Activated naive CD8-positive, alpha-beta T cell treated with anti-CD3 and anti-CD28 coated beads for 36 hours (primary cell): ENCODE data around the gene FGF18. TPM values are rescaled to one million over a fixed set of nuclear protein-coding genes. Genes with fewer than 3 reads are reported as not detected.

Experiments used
- DNase-seq: peaks from one replicate; pipeline ENCODE4 v3.0.0; 2021
- H3K27ac Mint-ChIP-seq: one replicate; pipeline ENCODE4 v1.8.0; 2022; ENCODE audit warnings: mild to moderate bottlenecking, moderate library complexity, mixed read lengths
- H3K27me3 Mint-ChIP-seq: one replicate; pipeline ENCODE4 v1.8.0; 2022; ENCODE audit warnings: mild to moderate bottlenecking, mixed read lengths
- H3K36me3 Mint-ChIP-seq: one replicate; pipeline ENCODE4 v1.8.0; 2021; ENCODE audit warnings: mild to moderate bottlenecking, mixed read lengths
- H3K4me1 Mint-ChIP-seq: one replicate; pipeline ENCODE4 v1.8.0; 2021; ENCODE audit warnings: mixed read lengths
- H3K4me3 Mint-ChIP-seq: one replicate; pipeline ENCODE4 v1.8.0; 2022; ENCODE audit warnings: mild to moderate bottlenecking, moderate library complexity, mixed read lengths
- H3K9me3 Mint-ChIP-seq: one replicate; pipeline ENCODE4 v1.8.0; 2022; ENCODE audit warnings: mixed read lengths
- total RNA-seq, 2 experiments: library from RNA; stranded (reverse); gene quantifications; one replicate each; pipeline ENCODE4 v1.2.3, GENCODE V29; 2021

FGF18 gene
- total RNA-seq, 2 experiments from 2014 or later: 0.21 to 0.28 TPM

DNA sequence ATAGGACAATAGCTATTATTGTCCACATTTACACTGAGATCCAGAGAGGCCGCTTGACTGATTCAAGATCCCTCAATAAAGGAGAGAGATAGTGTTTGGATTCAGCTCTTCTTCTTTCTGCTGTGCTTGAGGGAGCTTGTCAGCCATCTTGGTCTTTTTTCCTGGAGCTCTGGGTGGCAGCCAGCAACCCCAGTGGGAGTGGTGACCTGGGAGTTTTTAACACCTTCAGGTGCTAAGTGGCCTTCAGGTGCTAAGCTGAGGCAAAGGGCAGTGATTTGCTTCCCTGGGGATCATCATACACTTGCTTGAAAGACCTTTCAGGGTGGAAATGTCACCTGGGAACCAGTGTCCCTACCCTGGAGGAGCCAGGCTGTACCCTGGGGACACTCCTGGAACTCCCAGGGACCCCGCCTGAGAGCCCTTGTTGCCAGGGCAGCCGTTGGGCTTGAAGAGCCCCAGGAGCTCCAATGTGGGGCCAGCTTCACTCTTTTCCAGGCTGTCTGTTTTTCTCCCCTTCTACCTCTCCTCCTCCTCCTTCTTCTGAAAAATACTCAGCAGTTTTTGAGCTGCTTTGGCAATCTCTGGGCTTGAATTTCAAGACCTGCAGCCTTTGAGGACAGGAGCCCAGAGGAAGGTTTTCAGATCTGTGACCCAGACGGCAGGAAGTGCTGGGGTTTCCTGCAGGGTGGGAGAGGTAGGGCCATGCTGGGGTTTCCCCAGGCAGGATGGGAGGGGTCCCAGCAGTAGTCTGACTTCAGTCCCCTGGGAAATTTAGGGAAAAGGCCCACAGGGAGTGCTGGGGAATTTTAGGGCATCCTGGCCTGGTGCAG is 59.7 kb downstream of the FGF18 start:
- Mint-ChIP-seq H3K4me1 (peaks cover 12% of the 10 kb centered on the region), H3K27me3 (peaks cover 7% of the 10 kb centered on the region), H3K36me3 (no peaks in the 10 kb centered on the region), H3K9me3 (no peaks in the 10 kb centered on the region), H3K27ac (no peak overlapping the region), H3K4me3 (no peak overlapping the region)
- no peak for DNase-seq

DNA sequence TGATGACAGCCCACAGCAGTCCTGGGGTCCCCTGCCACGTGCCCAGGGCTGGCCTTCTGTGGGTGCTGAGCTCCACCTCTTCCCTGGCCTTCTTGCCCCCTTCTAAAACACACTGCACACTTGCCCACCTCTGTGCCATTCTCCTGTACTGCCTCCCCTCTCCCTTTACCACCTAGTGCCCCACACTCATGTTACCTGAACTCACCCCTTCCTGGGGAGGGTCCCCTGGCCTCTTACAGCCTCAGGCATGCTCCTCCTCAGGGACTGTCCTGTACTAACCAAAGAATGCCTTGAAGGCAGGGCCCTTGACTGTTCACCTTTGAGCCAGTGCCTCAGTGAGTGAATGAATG is 60.3 kb downstream of the FGF18 start:
- no peak overlapping the region for H3K4me3 Mint-ChIP-seq
- H3K4me1 Mint-ChIP-seq: peaks cover 12% of the 10 kb centered on the region
- no peaks in the 10 kb centered on the region for H3K9me3 Mint-ChIP-seq

DNA sequence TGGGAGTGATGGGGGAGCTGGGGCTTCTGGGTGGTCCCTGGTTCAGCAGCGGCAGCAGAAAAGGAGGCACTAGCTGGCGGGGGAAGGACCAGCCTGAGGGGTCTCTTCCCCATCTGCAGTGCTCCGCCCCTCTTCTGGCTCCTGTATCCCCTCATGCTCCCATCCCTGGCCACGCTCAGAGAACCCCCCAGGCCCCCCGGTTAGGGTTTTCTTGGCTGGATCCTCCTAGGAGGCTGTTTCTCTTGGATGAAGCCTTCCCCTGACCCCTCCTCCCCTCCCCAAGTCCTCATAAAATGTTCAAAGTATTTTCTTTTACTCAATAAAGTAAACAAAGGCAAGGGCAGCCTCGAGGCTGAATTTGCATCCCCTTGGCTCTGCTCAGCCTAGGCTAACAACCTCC is 60.8 kb downstream of the FGF18 start:
- no peaks in the 10 kb centered on the region for H3K36me3 Mint-ChIP-seq
- H3K4me1 Mint-ChIP-seq: peaks cover 12% of the 10 kb centered on the region
- peaks cover 14% of the 10 kb centered on the region for H3K27me3 Mint-ChIP-seq
- DNase-seq: no peak
- H3K9me3 Mint-ChIP-seq: no peaks in the 10 kb centered on the region
- no peak overlapping the region for H3K4me3 Mint-ChIP-seq
- no peak overlapping the region for H3K27ac Mint-ChIP-seq

More for the DNA sequence above, 60.3 kb downstream of the FGF18 start:
- Mint-ChIP-seq H3K36me3 (no peaks in the 10 kb centered on the region), H3K27ac (no peak overlapping the region), H3K27me3 (peaks cover 13% of the 10 kb centered on the region)
- DNase-seq: no peak

DNA sequence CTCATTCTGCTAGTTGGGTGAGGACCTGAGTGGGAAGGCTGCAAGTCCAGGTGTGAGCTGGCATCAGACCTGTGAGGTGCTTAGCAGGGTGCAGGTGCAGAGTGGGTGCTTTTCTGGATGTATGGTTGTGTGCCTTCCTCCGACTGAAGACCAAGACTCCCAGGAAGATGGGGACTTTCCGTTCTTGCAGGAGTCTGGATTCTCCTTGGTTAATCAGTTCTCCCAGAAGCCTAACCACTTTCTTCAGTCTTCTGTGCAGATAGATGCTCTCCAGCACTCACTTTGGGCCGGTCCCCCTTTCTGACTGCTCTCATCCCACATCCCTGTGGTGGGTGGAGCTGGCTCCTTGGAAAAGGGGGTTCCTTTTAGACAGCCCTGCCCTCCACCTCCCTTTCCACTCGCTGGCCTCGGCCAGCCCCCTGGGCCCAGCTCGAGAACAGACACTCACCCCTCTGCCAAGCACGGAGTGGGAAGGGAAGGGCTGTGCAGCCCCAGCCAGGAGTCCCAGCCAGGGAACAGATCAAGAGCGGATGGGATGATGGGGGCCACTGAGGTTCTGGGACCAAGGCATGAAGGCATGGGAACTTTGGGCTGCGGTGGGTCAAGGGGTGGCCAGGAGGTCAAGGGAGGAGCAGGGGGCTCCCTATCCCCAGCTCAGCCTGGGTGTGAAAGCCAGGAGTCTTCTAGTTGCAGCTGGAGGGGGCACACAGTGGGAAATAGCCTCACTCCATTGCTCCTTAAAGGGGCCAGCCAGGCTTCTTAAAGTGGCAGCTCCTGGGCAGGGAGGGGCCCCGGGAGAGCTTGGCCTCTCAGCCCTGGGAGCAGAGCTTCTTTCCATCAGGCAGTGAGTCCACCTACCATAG is 62.4 kb downstream of the FGF18 start:
- Mint-ChIP-seq H3K4me3 (no peak overlapping the region), H3K9me3 (no peaks in the 10 kb centered on the region), H3K27ac (no peak overlapping the region), H3K4me1 (peaks cover 12% of the 10 kb centered on the region), H3K27me3 (peaks cover 14% of the 10 kb centered on the region), H3K36me3 (no peaks in the 10 kb centered on the region)
- DNase-seq: no peak

DNA sequence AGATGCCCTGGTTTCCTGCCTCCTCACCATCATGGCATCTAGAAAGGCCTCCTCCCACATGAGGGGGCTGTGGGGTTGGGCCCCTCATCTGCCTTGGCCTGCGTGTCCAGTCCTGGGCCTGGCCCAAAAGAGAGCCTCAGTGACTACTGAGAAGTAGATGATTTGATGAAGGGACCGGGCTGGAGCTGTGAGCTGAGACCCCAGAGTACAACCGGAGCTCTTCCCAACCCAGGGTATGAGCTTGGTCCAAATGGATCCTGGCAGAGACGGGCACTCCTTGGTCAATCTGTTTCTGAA is 62.9 kb downstream of the FGF18 start:
- Mint-ChIP-seq H3K27ac (no peak overlapping the region), H3K27me3 (peaks cover 14% of the 10 kb centered on the region), H3K9me3 (no peaks in the 10 kb centered on the region), H3K4me1 (peaks cover 12% of the 10 kb centered on the region), H3K4me3 (no peak overlapping the region), H3K36me3 (no peaks in the 10 kb centered on the region)
- DNase-seq: no peak

DNA sequence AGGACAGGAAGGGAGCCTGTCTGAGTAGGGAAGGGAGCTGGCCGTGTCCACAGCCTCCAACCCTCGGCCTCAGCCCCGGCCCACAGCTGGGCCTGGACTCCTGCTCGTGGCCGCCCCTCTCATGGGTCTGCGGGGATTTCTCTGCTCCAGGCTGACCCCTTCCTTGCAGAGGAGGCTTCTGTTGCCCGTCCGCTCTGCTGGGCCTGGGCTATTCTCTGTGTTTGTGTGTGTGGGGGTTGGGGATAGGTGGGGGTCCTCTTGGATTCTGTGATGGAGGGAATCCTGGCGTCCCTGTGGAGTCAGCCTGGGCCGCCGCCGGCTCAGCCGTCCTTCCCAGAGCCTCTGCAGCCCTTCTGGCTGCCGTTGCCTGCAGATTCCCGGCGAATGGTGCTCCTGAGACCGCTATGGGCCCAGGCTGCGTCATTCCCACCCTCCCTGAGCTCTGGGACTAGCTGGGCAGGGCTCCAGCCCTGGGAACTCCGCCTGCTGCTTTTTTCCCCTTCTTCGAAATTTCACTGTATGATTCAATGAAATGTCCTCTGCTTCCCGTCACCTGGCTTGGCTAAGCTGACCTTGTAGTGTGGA is 64.2 kb downstream of the FGF18 start:
- Mint-ChIP-seq H3K4me1 (peaks cover 12% of the 10 kb centered on the region), H3K9me3 (no peaks in the 10 kb centered on the region), H3K27me3 (peaks cover 16% of the 10 kb centered on the region), H3K4me3 (no peak overlapping the region), H3K27ac (no peak overlapping the region), H3K36me3 (no peaks in the 10 kb centered on the region)
- no peak for DNase-seq

DNA sequence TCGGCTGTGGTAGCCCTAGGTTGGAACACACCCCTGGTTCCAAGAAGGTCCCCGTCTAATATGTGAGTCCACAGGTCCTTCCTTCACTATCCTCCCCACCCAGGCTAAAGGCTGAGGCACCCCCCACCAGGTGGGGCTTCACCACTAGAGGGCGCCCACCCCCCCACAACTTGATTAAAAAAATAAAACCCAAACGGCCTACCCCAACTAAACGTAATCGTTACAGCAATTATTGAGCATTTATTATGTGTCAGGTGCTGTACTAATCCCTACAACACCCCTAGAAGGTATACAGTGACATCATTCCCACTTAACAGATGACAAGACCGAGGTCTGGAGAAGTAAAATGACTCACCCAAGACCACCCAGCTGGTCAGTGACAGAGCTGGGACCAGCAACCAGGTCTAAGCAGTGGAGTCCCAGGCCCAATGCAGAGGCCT is 65.0 kb downstream of the FGF18 start:
- peak; percentile 26 for DNase-seq
- no peak overlapping the region for H3K27ac Mint-ChIP-seq
- no peak overlapping the region for H3K4me3 Mint-ChIP-seq
- no peaks in the 10 kb centered on the region for H3K36me3 Mint-ChIP-seq
- no peaks in the 10 kb centered on the region for H3K9me3 Mint-ChIP-seq
- H3K27me3 Mint-ChIP-seq: peaks cover 17% of the 10 kb centered on the region
- peaks cover 5% of the 10 kb centered on the region for H3K4me1 Mint-ChIP-seq

DNA sequence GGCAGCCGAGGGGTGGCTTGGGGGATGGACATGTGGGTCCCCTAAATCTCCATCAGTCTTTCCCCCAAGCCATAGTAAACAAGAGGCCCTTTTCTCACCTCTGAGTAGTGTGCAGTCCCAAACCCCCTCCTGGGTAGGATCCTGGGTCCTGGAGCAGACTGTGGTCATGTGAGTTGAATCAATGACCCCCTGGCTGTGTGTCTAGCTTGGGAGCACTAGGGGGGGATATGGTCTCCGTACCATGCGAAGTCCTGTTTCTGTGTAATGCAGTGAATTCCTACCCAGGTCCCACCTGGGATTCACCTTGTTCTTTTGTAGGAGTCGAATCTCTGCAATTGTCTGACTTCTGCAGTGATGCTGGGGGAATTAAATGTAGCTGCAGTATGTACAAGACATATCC is 66.2 kb downstream of the FGF18 start:
- no peaks in the 10 kb centered on the region for H3K4me1 Mint-ChIP-seq
- no peaks in the 10 kb centered on the region for H3K9me3 Mint-ChIP-seq
- H3K27ac Mint-ChIP-seq: no peak overlapping the region
- H3K36me3 Mint-ChIP-seq: no peaks in the 10 kb centered on the region
- no peak overlapping the region for H3K4me3 Mint-ChIP-seq
- peaks cover 20% of the 10 kb centered on the region for H3K27me3 Mint-ChIP-seq
- no peak for DNase-seq

DNA sequence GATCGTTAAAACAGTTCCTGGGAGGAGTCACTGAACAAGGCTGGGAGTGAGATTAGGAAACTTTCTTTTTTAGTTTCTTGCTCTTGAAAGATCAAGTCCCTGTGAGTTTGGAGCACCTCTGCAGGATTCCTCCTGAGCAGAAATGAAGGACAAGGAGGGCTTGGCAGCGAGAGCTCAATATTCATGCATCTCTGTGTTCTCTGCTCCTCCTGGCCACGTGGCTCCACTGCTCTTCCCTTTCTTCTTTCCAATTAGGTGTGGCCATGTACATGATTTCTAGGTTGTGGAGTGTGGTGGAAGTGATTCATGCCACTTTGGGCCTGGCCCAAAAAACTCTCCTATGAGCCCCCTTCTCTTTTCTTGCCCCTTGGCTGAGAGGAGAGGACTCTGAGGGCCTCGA is 67.2 kb downstream of the FGF18 start:
- no peak overlapping the region for H3K4me3 Mint-ChIP-seq
- H3K27ac Mint-ChIP-seq: no peak overlapping the region
- no peaks in the 10 kb centered on the region for H3K36me3 Mint-ChIP-seq
- H3K9me3 Mint-ChIP-seq: no peaks in the 10 kb centered on the region
- peaks cover 22% of the 10 kb centered on the region for H3K27me3 Mint-ChIP-seq
- DNase-seq: no peak
- no peaks in the 10 kb centered on the region for H3K4me1 Mint-ChIP-seq

DNA sequence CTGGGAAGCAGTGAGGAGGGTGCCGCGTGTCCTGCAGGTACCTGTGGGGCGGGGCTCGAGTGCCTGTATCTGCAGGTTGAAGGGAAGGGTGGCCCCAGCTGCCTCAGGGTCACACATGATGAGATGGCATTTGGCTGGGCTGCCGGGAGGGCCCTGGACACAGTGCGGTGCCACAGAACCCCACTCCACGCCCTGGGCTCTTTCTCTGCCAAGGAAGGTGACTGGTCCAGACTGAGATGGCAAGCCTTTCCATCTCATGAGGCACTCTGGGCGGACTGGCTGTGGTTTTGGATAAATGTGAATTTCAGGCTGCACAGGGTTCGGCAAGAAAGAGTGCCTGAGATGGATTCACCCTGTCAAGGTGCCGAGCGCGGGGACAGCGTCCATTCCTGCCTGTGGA is 69.4 kb downstream of the FGF18 start:
- H3K9me3 Mint-ChIP-seq: no peaks in the 10 kb centered on the region
- DNase-seq: no peak
- no peak overlapping the region for H3K4me3 Mint-ChIP-seq
- no peak overlapping the region for H3K27ac Mint-ChIP-seq
- H3K36me3 Mint-ChIP-seq: no peaks in the 10 kb centered on the region
- H3K4me1 Mint-ChIP-seq: no peaks in the 10 kb centered on the region
- peaks cover 18% of the 10 kb centered on the region for H3K27me3 Mint-ChIP-seq

DNA sequence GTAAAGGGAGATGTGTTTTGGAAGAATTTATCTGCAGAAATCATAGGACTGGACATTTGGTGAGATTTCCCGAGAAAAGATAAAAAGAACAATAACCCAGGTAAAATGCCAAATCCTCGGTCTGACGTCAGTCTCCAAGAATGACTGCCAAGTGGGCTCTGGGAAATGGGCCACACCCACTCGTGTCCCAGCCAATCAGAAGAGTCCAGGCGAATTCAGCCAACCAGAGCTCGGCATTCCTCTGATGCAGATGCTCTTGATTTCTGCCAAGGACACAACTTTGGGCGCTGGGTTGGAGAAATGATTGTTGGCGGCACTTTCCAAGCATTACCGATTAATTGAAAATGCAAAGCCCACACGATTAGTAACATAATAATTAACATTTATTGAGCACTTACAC is 73.3 kb downstream of the FGF18 start:
- peaks cover 9% of the 10 kb centered on the region for H3K27me3 Mint-ChIP-seq
- no peak for DNase-seq
- no peaks in the 10 kb centered on the region for H3K9me3 Mint-ChIP-seq
- no peak overlapping the region for H3K27ac Mint-ChIP-seq
- no peak overlapping the region for H3K4me3 Mint-ChIP-seq
- H3K36me3 Mint-ChIP-seq: no peaks in the 10 kb centered on the region
- no peaks in the 10 kb centered on the region for H3K4me1 Mint-ChIP-seq

DNA sequence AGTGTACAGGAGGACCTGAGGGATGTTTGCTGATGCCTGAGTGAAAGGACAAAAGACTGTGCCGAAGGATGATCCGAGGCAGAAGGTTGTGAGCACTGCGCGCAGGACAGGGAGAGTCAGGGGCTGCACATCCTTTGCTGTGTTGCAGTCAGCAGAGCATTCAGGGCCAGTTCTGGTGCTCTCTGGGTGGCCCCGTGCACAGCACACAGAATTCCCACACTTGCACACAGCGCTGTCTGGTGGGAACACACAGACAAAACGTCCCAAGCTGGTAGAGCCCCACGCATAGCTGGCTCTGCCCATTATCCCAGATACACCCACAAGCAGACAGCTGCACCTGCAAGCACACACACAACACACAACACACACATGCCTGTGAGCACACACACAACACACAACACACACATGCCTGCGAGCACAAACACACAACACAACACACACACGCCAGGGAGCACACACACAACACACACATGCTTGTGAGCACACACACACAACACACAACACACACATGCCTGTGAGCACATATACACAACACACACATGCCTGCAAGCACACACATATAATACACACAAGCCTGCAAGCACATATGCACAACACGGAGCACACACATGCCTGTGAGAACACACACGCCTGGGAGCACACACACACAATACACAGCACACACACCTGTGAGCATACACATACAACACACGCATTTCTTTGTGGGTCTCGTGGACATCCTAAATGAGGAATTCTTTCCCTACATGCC is 74.4 kb downstream of the FGF18 start:
- Mint-ChIP-seq H3K36me3 (no peaks in the 10 kb centered on the region), H3K4me1 (no peaks in the 10 kb centered on the region), H3K9me3 (no peaks in the 10 kb centered on the region), H3K27ac (no peak overlapping the region), H3K4me3 (no peak overlapping the region), H3K27me3 (peaks cover 5% of the 10 kb centered on the region)
- DNase-seq: no peak

DNA sequence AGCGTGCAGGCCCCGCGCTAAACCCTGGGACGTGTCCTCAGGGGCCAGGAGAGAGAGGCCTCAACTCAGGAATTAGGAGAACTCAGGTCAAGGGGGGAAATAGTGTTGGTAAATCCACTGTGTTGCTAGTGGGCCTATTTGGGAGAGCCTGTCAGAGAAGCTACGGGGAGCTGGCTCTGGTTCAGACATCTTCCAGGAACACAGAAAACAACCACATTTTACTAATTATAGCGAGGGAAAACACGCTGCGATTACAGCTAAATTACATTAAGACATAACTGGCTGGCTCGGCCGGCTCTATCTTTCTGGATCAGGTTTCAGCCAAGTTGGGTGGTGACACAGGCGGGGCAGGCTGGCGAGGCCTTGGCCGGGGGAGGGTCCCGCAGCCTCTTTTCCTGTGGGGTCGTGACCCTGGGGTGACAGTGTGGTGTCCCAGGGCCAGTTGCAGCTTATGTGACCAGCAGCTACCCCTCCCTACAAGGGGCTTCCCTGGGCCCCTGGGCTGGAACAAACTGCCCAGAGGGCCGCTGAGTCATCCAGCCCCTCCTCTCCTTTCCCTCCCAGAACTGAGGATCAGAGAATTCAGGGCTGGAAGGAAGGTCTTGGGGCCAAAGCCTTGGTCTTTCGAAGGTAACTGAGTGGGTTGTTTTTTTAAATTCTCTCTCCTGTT is 75.1 kb downstream of the FGF18 start:
- no peak overlapping the region for H3K27ac Mint-ChIP-seq
- H3K4me3 Mint-ChIP-seq: no peak overlapping the region
- no peak for DNase-seq
- H3K4me1 Mint-ChIP-seq: no peaks in the 10 kb centered on the region
- H3K27me3 Mint-ChIP-seq: peaks cover 5% of the 10 kb centered on the region
- no peaks in the 10 kb centered on the region for H3K36me3 Mint-ChIP-seq
- no peaks in the 10 kb centered on the region for H3K9me3 Mint-ChIP-seq

DNA sequence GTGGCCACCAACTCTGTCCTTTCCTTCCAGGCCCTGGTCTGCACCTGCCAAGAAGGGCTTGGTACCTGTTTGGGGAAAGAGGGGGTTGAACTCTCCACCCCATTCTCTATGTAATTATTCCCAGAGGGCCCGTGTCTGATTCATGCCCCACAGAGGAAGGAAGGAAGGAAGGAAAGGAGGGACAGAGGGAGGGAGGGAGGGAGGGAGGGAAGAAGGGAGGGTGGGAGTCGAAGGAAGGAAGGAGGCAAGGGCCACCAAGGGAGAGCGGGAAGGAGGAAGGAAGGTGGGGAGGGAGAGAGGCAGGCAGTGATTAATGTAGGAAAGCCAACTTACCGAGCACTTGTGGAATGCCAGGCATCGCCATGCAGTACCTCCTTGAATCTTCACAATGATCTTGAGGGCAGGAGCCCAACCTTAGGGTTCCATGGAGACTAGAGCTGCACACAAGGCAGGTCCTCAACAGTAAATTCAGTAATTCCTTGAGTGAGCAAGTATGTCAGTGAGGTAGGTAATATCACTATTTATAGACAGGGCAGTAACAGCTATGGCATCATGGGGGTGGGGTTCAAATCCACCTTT is 75.8 kb downstream of the FGF18 start:
- H3K9me3 Mint-ChIP-seq: no peaks in the 10 kb centered on the region
- H3K27ac Mint-ChIP-seq: no peak overlapping the region
- H3K4me1 Mint-ChIP-seq: no peaks in the 10 kb centered on the region
- DNase-seq: no peak
- H3K36me3 Mint-ChIP-seq: no peaks in the 10 kb centered on the region
- H3K27me3 Mint-ChIP-seq: peaks cover 5% of the 10 kb centered on the region
- no peak overlapping the region for H3K4me3 Mint-ChIP-seq
